ENCODE measurements around the gene SCEL.

Gene SCEL

DNA sequence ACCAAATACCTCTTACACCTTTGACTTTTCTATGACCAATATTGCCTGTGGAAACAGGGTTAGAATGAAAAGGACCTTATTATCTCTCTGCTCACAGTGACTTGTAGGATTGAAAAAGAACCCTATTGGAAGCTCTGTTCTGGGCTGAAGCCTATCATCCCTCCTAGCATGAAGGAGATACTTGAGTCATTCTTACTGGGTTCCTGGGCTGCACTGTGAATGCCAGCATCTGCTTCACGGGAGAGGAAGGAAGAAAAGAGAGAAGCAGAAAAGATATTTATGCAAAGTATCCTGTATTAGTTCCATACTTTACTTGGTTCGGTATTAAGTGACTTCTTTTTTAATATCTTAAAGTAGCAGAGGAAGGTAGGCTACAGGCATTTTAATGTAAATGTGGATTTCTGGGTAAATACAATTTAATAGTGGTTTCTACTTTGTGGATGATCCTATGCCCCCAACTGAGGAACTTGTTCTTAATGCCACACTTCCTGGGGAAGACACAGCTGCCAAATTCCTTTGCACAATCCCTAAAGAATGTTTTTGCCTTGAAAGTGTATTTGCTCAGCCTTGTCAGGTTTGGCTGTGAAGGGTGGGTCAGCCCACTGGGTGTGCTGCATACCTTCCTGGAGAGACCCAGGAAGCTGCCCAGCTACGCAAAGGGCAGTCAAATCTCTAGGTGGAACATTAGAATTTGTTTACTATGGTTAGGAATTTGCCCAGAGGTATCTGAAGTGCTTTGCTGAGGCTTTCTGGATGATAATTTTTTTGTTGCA, 13.7 kb upstream of the SCEL start:
- DNase-seq = no peak

DNA sequence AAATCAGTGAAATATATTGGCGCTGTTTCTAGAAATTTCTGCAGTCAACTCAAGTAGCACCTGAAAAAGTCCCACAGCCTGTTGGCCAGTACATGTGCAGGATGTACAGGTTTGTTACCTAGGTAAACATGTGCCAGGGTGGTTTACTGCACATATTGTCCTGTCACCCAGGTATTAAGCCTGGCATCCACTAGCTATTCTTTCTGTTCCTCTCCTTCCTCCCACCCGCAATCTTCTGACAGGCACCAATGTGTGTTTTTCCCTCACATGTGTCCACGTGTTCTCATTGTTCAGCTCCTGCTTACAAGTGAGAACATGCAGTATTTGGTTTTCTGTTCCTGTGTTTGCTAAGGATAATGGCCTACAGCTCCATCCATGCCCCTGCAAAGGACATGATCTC, 13.1 kb upstream of the SCEL start:
- DNase-seq = no peak

DNA sequence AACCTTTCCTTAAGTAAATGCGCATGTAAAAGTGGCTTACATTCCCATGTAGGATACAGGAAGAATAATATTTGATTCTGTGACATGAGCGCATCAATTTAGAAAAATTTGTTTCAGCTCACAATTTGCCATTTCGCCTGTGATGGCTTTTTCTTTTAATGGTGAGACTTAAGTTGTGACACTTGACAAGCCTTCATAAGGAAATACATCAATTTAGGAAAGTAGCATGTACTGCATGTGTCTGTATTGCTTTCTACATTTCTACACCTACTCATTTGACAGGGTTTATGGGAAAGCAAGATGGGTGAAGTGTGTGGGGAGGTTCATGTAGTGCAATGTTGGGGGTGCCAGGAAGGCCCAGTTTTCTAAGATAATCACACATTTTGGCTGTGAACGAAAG, 12.1 kb upstream of the SCEL start:
- DNase-seq = no peak

DNA sequence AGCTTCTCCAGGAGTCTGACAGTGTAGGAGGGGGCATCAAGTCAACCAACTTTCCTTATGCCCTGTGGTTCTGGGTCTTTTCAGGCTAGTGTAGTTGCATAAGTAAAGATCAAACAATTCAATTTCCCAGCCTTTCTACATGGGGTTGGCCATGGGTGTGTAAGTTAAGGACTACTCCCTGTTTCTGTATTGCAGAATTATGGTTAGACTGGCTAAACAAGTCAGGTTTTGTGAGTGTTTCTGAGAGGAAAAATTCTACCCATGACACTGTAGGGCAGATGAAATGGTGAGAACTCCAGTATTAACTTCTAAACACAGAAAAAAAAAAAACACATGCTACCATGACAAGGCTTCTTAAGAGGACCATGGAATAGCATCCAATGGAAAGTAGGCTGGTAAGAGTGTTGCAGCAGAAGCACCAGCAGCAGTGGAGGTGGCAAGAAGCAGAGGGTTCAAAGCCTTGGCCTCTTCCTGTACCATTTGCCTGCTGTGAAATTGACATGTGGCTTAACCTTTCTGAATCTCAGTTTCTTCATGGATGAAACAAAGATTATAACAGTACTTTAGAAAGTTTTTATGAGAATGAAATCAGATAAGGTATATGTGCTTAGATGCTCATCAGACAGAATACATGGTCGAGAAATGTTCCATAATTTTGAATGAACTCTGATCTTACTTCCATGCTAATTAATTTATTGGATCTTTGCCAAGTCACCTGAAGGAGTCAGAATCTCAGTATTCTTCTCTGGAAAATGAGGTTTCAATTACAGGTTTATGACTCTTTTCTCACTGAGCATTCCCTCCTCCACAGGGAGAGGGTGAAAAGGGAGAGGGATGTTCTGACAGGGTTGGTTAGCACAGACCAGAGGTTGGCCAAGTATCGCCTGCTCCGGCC, 11.4 kb upstream of the SCEL start:
- DNase-seq = no peak

DNA sequence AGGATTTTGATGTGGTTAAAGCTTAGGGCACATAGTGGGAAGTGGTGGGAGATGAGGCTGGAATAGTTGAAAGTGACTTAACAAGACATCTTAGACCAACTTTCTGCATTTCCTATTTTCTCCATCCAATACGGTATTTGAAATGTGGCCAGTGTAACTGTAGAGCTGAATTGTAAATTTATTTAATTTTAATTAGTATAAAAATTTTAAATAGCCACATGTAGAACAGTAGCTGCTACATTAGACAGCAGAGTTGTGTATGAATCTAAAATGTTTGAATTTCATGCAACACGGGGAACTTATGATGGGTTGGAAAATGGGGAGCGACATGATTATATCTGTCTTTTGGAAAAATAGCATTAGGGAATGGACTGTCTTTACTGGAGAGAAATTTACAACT, 7.1 kb upstream of the SCEL start:
- DNase-seq = no peak

DNA sequence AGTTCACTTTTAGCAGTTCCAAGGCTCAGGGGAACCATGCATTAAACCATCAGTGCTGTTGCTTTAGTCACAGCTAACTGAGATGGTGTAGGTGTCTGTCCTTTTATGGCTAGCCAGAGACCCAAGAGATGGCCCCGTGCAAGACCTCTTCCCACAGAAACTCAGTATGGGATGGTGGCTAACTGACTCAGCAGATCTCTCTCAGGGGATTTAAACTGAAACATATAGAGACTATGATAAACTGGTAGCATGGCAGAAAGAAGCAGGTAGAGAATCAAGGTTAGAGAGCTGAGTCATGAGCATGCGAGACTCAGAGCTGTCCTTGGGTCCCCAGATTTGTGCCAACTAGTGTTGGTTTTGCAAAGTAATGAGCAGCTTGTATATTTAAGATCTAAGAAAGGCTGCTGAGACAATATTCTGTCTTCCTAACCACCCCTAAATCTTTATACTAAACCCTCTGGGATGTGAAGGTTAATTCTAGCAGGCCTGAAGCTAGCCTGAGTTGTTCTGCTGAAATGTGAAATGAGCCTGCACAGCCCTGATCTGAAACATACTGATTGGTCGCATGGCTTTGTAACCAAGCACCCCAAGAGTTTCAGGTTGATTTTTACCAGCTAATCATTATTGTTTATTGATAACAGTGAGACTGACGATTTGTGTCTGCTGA, 6.5 kb upstream of the SCEL start:
- no peak for DNase-seq

DNA sequence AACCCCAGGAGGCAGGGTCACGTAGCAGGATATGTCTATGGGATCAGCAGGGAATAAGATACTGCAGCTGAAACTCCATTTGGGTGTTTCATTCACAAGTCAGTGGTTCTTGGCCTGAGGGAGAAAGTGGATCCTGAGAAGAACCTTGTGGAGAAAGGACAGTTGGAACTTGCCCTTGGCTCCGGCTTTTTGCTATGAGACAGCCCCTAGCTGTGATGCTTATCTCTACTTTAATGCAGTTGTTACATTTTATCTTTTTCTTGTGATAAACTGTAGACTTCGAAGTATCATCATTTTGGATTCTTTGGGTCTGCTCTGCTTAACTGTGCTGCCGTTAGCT, 6.0 kb upstream of the SCEL start:
- no peak for DNase-seq

DNA sequence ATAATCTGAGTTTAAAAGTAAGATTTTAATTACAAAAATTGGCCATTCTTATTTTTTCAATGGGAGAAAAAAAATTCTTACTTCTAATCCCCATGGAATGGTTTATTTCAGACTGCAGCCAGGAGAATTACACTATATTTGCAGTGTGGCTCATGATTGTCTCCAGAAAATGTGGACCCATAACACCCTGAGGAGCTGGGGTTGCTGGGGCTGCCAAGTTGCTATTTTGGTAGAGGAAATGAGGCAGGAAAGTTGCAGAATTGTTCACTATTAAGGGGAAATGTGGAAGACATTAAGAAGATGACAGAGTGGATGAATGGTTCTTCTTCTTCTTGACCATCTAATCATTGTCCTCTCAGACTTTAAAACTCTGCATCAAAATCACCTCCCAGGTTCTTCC, 4.6 kb upstream of the SCEL start:
- DNase-seq = no peak

DNA sequence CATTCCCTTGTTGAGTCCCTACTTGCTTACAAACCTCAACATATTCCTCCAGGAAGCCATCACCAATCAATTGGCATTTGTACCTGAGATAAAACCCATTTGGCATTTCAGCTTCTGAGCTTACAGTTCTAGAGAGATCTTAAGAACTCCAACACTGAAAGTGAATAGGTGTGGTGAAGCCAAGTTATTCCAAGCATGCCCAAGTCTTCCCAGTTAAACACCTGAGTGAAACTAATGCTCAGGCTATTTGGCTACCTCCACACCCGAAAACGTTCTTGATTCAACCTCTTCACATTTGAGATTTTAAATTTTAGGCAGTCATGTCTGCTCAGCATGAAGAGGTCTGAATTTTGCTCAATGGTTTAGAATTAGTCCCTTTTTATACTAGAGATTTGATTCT, 2.5 kb upstream of the SCEL start:
- no peak for DNase-seq

DNA sequence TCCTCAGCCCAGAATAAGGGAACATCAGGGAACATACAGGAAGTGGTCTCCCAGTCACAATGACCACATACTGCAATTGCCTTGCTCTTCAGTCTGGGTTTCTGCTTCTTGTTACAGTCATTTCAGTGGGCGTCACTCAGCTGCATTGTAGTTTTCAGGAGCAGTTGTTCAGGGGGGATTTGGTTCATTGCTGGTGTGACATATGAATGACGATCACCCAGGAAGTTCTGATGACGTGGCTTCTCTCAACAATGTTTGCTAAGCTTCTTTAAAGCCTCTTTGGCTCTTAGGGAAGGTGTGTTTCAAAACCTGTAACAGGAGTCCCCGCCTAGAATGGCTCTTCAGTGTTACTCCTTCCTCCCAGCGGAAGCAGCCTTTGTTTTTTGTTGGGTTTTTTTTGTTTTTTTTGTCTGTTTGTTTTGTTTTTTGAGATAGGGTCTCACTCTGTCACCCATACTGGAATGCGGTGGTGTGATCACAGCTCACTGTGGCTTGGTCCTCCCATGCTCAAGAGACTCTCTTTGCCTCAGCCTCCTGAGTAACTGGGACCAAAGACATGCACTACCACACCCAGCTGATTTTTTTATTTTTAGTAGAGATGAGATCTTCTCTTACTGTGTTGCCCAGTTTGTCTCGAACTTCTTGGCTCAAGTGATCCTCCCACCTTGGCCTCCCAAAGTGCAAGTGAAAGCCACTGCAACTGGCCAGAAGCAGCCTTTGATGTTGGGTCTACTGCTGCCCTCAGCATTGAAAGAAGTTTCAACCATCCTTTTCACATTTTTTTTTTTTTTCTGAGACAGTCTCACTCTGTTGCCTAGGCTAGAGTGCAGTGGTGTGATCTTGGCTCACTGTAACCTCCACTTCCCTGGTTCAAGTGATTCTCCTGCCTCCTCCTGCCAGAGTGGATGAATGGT, 1.4 kb upstream of the SCEL start:
- DNase-seq = no peak

DNA sequence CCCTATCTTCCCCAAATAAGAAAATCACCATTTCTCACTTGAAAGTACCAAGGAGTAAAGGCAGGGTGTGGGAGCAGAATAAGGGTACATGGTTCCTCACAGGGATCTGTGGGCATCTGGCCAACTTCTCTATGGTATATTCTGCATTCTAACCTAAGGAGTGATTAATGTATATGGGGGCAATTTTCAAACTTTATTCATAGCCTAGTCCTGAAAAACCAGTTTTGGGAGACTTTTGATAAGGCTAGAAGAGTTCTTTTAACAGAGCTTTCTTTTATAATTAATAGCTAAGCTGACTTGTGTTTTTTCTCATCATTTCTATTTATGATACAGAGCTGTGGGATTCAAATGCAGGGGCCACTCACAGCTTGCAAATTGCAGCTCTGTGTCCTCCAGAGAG, 852 bp downstream of the SCEL start:
- no peak for DNase-seq

DNA sequence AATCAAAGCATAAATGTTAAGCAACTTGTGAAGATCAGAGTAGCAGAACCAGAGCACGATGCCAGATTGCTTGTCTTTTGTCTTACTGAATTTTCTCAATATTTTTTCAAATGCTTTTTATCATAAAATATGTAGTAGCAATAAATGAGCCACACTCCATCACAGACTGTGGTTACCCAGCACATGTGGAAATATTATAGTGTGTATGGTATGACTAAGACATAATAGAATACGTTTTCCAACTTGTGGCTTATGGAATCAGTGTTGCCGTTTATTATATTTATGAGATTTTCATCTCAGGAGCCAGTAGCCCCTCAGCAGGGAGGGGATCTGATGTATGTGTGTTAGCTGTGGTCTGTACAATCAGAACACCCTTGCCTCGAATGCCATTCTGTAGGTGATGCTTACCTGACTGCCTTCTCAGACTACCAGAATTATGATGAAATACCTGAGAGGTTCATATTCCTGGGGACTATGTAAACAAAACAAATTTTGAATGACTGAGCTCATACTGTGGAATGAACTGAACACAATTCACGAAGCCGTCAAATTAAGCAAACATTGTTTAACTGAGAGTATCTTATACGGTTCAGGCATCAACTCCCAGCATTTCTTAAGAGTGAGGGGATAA, 1.9 kb downstream of the SCEL start:
- no peak for DNase-seq

DNA sequence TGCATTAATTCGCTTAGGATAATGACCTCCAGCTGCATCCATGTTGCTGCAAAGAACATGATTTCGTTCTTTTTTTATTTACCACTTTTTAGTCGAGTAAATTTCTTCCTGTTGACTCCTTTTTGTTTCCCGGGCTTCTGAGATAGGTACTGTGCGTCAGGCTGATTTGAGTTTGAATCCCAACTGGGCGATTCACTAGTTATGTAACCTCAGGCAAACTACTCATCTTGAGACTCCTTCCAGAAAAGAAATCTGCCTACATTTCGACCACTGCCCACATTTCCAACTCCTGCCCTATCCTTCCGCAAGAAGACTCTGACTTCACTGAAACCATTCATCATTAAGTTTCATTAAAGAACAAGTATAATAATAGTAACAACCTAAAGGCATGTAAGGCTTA, 8.2 kb downstream of the SCEL start:
- no peak for DNase-seq

DNA sequence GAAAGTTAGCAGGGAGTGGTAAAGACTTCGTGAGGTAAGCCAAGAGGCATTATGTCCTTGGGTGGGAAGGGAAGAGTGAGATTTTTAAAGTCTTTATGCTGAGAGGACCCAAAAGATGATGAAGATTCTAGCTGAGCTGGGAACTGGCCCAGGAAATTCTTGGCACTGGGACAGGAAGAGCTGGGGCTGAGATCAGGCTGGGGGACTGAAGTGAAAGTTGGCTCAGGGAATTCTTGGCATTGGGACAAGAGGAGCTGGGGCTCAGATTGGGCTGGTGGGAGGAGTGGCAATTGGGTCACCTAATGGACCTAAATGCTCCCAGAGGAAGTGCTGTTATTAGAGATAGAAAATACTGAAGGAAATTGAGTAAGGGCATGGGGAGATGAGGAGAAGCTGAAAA, 8.8 kb downstream of the SCEL start:
- DNase-seq = no peak

DNA sequence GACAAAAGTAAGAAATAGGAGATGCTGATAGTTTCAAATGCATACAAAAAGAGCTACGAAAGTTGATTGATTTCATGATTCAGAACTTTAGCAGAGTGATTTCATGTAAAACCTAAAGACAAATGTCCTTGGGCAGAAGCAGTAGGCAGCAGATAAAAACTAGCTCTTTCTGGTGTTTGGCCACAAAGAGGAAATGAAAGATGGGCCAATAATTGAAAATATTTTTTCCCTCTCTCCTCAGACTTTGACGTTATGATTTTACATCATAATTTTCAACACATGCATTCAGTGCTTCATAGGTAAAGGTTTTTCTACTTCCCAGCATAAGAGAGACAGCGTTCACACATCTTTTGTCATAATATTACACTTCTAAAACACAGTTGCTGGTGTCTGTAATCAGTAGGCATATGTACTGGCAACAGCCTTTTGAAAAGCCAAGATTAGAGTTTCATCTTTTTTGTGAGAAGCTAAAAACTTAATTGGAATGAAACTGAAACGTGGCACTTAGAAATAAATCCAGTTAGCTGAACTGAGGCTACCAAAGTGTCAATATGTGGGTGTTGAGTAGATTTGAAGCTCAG, 9.3 kb downstream of the SCEL start:
- no peak for DNase-seq

DNA sequence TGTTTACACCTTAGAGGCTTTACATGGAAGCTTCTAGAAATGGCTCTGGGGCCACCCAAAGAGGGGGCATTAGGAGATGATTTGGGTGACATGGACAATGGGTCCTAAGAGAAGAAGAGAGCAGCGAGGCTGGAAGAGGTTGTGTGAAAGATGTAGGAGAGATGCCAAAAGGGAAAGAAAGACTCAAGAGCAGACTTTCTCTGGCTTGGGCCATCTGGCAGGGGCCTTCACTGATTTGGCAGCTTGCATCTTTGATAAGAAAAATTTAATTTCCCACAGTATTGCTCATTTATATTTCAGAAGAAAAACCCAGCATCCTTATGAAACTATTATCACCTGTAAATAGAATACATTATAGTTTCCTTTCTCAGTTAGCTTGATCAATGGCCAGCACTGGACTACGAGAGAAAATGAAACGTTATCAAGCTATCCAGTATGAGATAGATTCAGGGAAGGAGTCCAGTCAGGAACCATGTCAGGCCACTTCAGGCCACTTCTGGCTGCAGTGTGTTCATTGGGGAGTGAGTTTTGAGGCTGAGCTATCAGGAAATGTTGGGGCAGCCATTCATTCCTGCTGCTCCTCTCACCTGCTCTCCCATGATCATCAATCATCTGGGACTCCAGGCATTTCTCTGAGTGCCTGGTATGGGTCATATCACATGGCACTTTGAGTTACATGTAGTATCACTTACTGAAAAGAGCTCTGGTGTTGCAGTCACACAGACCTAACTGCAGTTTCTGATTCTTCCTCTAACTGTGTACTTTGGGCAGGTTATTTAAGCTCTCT, 10.3 kb downstream of the SCEL start:
- DNase-seq = no peak

DNA sequence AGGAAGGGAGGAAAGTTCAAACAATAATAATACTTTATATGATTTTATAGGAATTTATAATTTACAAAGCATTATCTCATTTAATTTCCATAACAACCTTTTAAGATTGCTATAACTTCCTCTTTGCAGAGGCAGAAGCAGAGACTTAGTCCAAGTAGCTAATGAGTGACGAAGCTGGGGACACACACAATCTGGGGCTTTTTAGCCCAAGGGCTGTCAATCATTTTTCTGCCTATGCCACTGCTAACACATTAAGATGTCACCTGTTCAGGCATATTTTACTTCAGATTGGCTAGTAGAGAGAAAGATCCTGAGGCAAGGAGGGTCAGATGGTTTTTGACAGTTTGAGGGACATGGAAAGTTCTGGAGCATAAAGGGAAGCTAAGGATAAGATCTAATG, 12.6 kb downstream of the SCEL start:
- no peak for DNase-seq

DNA sequence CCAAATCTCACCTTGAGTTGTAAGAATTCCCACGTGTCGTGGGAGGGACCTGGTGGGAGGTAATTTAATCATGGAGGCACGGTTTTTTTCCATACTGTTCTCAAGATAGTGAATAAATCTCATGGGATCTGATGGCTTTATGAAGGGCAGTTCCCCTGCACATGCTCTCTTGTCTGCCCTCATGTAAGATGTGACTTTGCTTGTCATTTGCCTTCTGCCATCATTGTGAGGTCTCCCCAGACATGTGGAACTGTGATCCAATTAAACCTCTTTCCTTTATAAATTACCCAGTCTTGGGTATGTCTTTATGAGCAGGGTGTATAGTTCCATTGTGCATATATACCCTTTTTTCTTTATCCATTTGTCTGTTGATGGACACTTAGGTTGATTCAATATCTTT, 13.1 kb downstream of the SCEL start:
- no peak for DNase-seq

DNA sequence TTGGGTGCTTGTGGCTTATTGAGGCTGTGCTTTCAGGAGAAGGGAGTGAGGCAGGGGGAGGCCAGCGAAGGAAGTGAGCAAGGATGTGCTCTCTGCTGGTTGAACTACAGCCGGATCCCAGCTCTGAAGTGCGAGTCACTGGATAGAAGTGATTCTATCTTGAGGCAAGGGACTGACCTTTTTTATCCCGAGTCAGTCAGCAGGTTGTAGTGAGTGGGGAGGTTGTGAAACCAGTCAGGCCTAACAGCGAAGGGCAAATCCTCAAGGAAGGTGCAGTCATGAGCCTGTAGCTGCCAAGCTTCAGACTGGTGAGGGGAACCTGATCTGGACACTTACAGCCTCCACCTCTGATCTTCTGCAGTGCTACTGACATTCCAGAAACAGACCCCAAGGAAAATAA, 18.6 kb downstream of the SCEL start:
- DNase-seq = no peak

DNA sequence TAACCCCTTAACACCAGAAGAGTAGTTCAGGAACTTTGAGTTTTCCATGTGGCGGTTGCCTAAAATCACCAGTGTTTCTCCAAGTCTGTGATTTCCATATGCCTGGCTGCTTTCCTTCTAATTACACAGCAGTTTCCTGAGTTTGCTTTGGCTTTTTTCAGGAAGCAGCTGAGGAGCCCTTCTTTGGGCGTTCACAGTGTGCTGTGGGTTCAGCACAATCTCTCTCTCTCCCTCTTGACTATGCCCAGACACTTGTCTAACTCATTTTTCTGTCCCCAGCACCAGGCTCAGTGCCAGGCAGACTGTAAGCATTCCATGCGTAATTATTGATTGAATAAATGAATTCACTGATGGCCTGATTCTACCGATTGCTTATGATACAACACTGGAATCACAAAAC, 19.7 kb downstream of the SCEL start:
- no peak for DNase-seq

DNA sequence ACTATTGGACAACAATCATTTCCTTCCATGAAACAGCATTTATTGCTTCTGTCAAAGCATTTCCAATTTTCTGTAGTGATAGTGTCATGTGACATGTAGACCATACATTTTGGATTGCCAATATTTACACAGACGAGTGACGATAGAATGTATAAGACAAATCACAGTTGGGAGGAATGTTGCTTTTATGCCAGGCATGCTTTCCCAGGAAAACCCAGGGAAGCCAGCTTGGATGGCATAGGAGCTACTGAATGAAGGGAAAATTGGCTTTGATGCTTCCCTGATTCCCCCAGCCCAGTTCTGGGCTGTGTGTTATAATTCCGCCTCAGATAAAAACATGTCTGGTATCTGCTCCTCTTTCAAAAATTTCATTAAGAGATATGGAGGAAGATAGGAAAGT, 22.5 kb downstream of the SCEL start:
- DNase-seq = no peak
